HepG2 (cell line): Measurements from ENCODE around the gene CTSZ. TPM values are rescaled to one million over a fixed set of nuclear protein-coding genes. Genes with fewer than 3 reads are reported as not detected.

ENCODE experiments used
- ATAC-seq: fragments of 200-7000 bp; cut with Tn5 transposase; 3 replicates; pipeline ENCODE4 v1.9.1; 2020; ENCODE audit warnings: mild to moderate bottlenecking, moderate library complexity
- BruUV-seq: library from RNA; stranded (reverse); fragments of 400-500 nt; replicated peaks from 2 replicates; lab custom pipeline; 2021; lab: Mats Ljungman, UMichigan
- CTCF ChIA-PET: fragments of 300-600 bp; formaldehyde crosslinking; extraction: SDS; loops from one replicate; lab custom pipeline; 2021; ENCODE audit warnings: low total read pairs, inconsistent platforms, low intra/inter-chr PET ratio; lab: Yijun Ruan, JAX
- POLR2A ChIA-PET: fragments of 350-600 bp; sonication (Branson Sonifier 250); formaldehyde crosslinking; loops from one replicate; lab custom pipeline; 2020; ENCODE audit warnings: antibody characterized with exemption, inconsistent platforms; lab: Yijun Ruan, JAX
- DNase-seq: peaks from one replicate; pipeline ENCODE4 v3.0.0-alpha.2; 2015; ENCODE audit warnings: low spot score
- FAIRE-seq: peaks from 3 replicates; lab custom pipeline; 2011; peaks lifted over from hg19 to GRCh38; lab: Jason Lieb, UNC
- H2AFZ ChIP-seq: one replicate; pipeline ENCODE4 v1.6.1; 2011; ENCODE audit warnings: low read length, inconsistent platforms
- H3K27ac ChIP-seq: fragments of 300-600 bp; 3 replicates; pipeline ENCODE4 v1.8.0; 2011; ENCODE audit warnings: mixed run types, mild to moderate bottlenecking, mixed read lengths, low read length, inconsistent platforms; ENCODE audit not compliant: insufficient read depth; ENCODE audit errors: extremely low read length
- H3K27me3 ChIP-seq, 2 experiments: fragments of 200-600 bp in 1 of 2; 2 replicates in 1 of 2; 3 replicates in 1 of 2; pipeline versions ENCODE4 v1.6.0 to v1.8.0; 2011; ENCODE audit warnings: low read length in 2 of 2, mild to moderate bottlenecking in 2 of 2, moderate library complexity in 2 of 2, inconsistent platforms in 1 of 2; ENCODE audit not compliant: insufficient read depth in 2 of 2, control insufficient read depth in 1 of 2
- H3K36me3 ChIP-seq, 2 experiments: fragments of 200-600 bp in 1 of 2; replicated peaks in 1 of 2; 2 replicates in 1 of 2; 3 replicates in 1 of 2; pipeline versions ENCODE4 v1.5.1 to v1.8.0; 2011; ENCODE audit warnings: low read length in 2 of 2, inconsistent platforms in 1 of 2; ENCODE audit not compliant: insufficient read depth in 2 of 2, control insufficient read depth in 1 of 2
- H3K4me1 ChIP-seq: 2 replicates; pipeline ENCODE4 v1.5.1; 2012; ENCODE audit warnings: low read length, inconsistent platforms; ENCODE audit not compliant: insufficient read depth
- H3K4me2 ChIP-seq: 2 replicates; pipeline ENCODE4 v1.6.0; 2011; ENCODE audit warnings: low read depth, low read length, inconsistent platforms
- H3K4me3 ChIP-seq, 3 experiments: fragments of 200-600 bp in 1 of 3; sonication (generic), shearing (Covaris generic) in 1 of 3; replicated peaks in 1 of 3; 2 replicates each; pipeline ENCODE4 v1.5.1; 2011 to 2016; ENCODE audit warnings: low read length in 3 of 3, inconsistent platforms in 2 of 3, low read depth in 2 of 3, mild to moderate bottlenecking in 2 of 3, control low read depth in 1 of 3, mixed read lengths in 1 of 3; ENCODE audit not compliant: insufficient read depth in 1 of 3
- H3K79me2 ChIP-seq: one replicate; pipeline ENCODE4 v1.6.1; 2011; ENCODE audit warnings: low read length, inconsistent platforms; ENCODE audit not compliant: insufficient read depth
- H3K9ac ChIP-seq: 2 replicates; pipeline ENCODE4 v1.6.0; 2011; ENCODE audit warnings: mild to moderate bottlenecking, low read depth, low read length, inconsistent platforms; ENCODE audit not compliant: insufficient read depth
- H3K9me3 ChIP-seq: 2 replicates; pipeline ENCODE4 v1.5.1; 2012; ENCODE audit warnings: mild to moderate bottlenecking, low read length
- H4K20me1 ChIP-seq: 2 replicates; pipeline ENCODE4 v1.6.0; 2011; ENCODE audit warnings: inconsistent platforms, mild to moderate bottlenecking, low read length, moderate library complexity; ENCODE audit not compliant: insufficient read depth
- CBX2 ChIP-seq, 2 experiments: fragments of 200-600 bp in 1 of 2; sonication (generic); formaldehyde crosslinking in 1 of 2; IDR thresholded peaks; 2 replicates each; pipeline versions ENCODE4 v1.7.0 to v1.8.1; 2018 to 2022; ENCODE audit warnings: low read depth in 2 of 2, low read length in 1 of 2, mild to moderate bottlenecking in 1 of 2, missing genetic modification reagents in 1 of 2
- SRF ChIP-seq: IDR thresholded peaks from 2 replicates; pipeline ENCODE4 v1.6.1; 2011; ENCODE audit warnings: mild to moderate bottlenecking, low read depth, low read length, moderate library complexity
- TBP ChIP-seq: sonication (generic); formaldehyde crosslinking; IDR thresholded peaks from 2 replicates; pipeline ENCODE4 v1.5.0; 2020; ENCODE audit warnings: missing genetic modification reagents
- ZBTB3 ChIP-seq: sonication (generic); formaldehyde crosslinking; IDR thresholded peaks from 2 replicates; pipeline ENCODE4 v1.4.0; 2020; ENCODE audit warnings: low read depth, mild to moderate bottlenecking, moderate library complexity, missing genetic modification reagents, borderline replicate concordance
- WGBS: methylation state at CpG from one replicate; pipeline ENCODE4 v1.1.6; 2017; ENCODE audit warnings: low lambda C conversion rate; 5-methylcytosine and 5-hydroxymethylcytosine counted together
- in situ Hi-C: cut with HindIII; loops from 2 replicates; pipeline ENCODE4 v1.10.0; 2017; ENCODE audit warnings: low pct_unique_long_range_greater_than_20kb; ENCODE audit not compliant: extremely low pct_ligation_motif_present
- intact Hi-C: fragments of 100-400 bp; cut with micrococcal nuclease; formaldehyde crosslinking; loops from one replicate; pipeline ENCODE4 v1.10.0; 2022; ENCODE audit not compliant: unreplicated experiment
- polyA plus RNA-seq, 8 experiments: library from polyadenylated mRNA; depleted of rRNA in 3 of 8; stranded (reverse) in 7 of 8; unstranded in 1 of 8; fragments of >200 nt; fragmentation: Illumina TruSeq in 4 of 8; extraction: Trizol in 4 of 8; gene quantifications; 2 replicates each; pipeline versions ENCODE4 v1.2.1 to v1.2.3, GENCODE V29; 2011 to 2016; ENCODE audit warnings: low read depth in 4 of 8, missing spikeins in 1 of 8, mixed read lengths in 1 of 8; ENCODE audit not compliant: insufficient read depth in 1 of 8
- total RNA-seq, 5 experiments: library from RNA; depleted of rRNA; stranded (reverse); fragments of >200 nt; fragmentation: Illumina TruSeq; extraction: Trizol; gene quantifications; 2 replicates each; pipeline ENCODE4 v1.2.3, GENCODE V29; 2016; ENCODE audit warnings: low read depth in 1 of 5
- TF ChIP-seq, protein P1 (sequence below): sonication (generic); formaldehyde crosslinking; IDR thresholded peaks from 2 replicates; pipeline ENCODE4 v1.8.1; 2023; ENCODE audit warnings: missing genetic modification reagents, mild to moderate bottlenecking, borderline replicate concordance

CTSZ gene
- total and polyA plus RNA-seq, 2 of the 13 experiments (the other 11 are each of a cell fraction or from before 2014, with no cell fraction given), result 0.33 TPM; not detected in 1

DNA sequence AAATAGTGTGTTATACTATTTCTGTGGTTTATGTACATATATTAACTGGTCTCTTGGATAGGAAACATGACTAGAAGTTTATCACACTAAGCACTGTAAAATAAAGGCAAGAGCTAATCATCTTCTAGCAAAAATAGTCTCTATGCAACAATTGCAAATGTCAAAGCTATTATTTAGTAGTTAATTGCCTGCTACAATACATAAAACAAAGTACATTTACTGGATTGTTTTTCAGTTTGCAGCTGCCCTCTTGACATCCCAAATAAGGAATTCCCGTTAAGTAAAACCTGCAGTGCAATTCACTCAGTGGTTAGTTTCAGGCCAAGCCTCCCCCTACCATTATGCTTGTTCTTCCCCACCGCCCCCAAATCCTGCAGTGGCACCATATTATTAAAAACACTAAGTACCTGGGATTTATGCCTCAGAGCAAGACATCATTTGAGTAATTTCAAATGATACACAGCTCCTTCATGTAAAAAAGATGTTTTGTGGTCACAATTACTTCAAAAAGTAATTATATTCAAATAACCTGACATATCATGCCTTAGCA, 26.6 kb upstream of the CTSZ start:
- 78% methylated on average over 2 of the region's 2 CpGs for WGBS
- CTCF ChIA-PET, result no interaction called here
- Histone ChIP-seq H3K9ac (no peak overlapping the region), H3K27me3 (no peaks in the 10 kb centered on the region; a peak in 1 of 5 replicates), H3K27ac (no peak overlapping the region), H3K4me3 (no peak overlapping the region; a peak in 1 of 6 replicates), H3K4me1 (peaks cover 37% of the 10 kb centered on the region), H3K9me3 (no peaks in the 10 kb centered on the region), H3K36me3 (peaks cover 6 to 13% of the 10 kb centered on the region in 2 experiments; a peak in 3 of 5 replicates), H4K20me1 (peaks cover 8% of the 10 kb centered on the region; the same call in 1 of the 2 replicates), H3K79me2 (peaks cover 38% of the 10 kb centered on the region), H3K4me2 (no peak overlapping the region), H2AFZ (no peak overlapping the region)
- in situ Hi-C loops (no loop called here), intact Hi-C loops (loop anchor here (2.0 to 5.0 kb wide), 2 partner anchors 36 to 141 kb away; no protein-coding TSS in a partner anchor)
- POLR2A ChIA-PET, result interaction anchor here (3.0 to 3.7 kb wide), 2 partner anchors 53 to 142 kb away, joined by 12 to 68 read pairs; partner anchors contain the start of gene NELFCD
- BruUV-seq, result no TSS peak
- 0 out of 2 replicates have a peak, but pooled peaks have one; percentile 42 for TF ChIP-seq SRF
- TF ChIP-seq TBP, result no peak
- no peak for TF ChIP-seq ZBTB3 (CRISPR knock-in tag)
- ATAC-seq, result no peak
- no peak for DNase-seq
- no peak for FAIRE-seq

DNA sequence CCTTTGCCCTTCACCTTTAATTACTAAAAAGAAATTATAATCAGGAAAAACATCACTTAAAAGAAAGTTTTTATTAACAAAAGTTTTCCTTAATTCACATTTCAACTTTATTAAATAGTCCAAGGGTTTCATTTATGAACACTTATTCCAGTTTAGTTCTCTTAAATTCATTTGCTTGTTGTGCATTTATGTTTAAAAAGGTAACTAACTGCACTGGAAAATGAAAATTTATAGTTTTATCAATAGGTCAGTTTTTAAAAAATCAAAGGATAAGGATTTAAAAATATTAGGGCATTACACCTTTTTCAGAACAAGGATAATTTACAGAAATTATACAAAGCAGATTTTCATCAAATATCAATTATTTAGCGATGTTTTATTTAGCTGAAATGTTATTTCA, 26.0 kb upstream of the CTSZ start:
- Histone ChIP-seq H3K4me3 (peak overlapping the region in 2 of 3 experiments; percentile 65 to 97; a peak in 3 of 6 replicates), H3K36me3 (peaks cover 7 to 14% of the 10 kb centered on the region in 2 experiments; a peak in 4 of 5 replicates), H3K79me2 (peaks cover 43% of the 10 kb centered on the region), H2AFZ (no peak overlapping the region), H3K4me1 (peaks cover 43% of the 10 kb centered on the region), H3K27me3 (no peaks in the 10 kb centered on the region; a peak in 1 of 5 replicates), H4K20me1 (peaks cover 10% of the 10 kb centered on the region; the same call in 1 of the 2 replicates), H3K9ac (peak overlapping the region; percentile 72), H3K9me3 (no peaks in the 10 kb centered on the region), H3K4me2 (peak overlapping the region; percentile 92), H3K27ac (no peak overlapping the region)
- WGBS, result 96% methylated on average over 1 of the region's 1 CpG
- no TSS peak for BruUV-seq
- FAIRE-seq, result no peak
- POLR2A ChIA-PET, result interaction anchor here (1.1 to 3.7 kb wide), 9 partner anchors 13 to 162 kb away, joined by 3 to 68 read pairs (median 7); partner anchors contain the start of gene NELFCD
- CTCF ChIA-PET, result no interaction called here
- intact Hi-C loops, result loop anchor here (2.0 to 5.0 kb wide), 2 partner anchors 36 to 140 kb away; no protein-coding TSS in a partner anchor
- in situ Hi-C loops, result no loop called here
- TF ChIP-seq CBX2 (IDR thresholded peaks at IDR 0.05; ENCODE audit: low read depth, low read length), result peak; percentile 95
- no peak for TF ChIP-seq CBX2 (CRISPR knock-in tag; IDR thresholded peaks at IDR 0.05; ENCODE audit: low read depth)
- TF ChIP-seq, protein P1, sequence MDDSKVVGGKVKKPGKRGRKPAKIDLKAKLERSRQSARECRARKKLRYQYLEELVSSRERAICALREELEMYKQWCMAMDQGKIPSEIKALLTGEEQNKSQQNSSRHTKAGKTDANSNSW (CRISPR knock-in tag), result no peak
- TF ChIP-seq, all 625 proteins: peak for 1
- no peak for ATAC-seq
- no peak for DNase-seq
